GM21723 (cell line): ENCODE results near the gene KCNA2.

ENCODE experiments used
- ATAC-seq: cut with Tn5 transposase; IDR thresholded peaks from one replicate; pipeline ENCODE4 v1.9.1; 2021; ENCODE audit warnings: mild to moderate bottlenecking, moderate library complexity; ENCODE audit not compliant: unreplicated experiment

KCNA2 gene

DNA sequence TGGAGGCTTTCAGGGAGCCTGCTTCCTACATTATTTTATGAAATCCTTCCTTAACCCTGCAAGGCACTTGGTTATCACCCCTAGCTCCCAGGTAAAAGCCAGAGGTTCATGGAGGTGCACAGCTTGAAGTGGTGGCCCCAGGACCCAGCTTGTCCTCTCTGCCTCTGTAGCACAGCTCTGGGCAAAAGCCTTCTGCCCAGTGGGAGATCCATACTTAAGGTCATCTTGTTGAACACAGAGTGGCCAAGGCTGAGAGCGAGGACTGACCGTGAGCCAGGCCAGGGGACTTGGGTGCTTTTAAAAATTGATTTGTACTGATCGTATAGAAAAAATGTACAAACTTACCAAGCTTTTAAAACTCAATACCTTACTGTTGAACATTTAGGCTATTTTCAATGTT lies 33.4 kb downstream of the KCNA2 start:
- no peak for ATAC-seq

DNA sequence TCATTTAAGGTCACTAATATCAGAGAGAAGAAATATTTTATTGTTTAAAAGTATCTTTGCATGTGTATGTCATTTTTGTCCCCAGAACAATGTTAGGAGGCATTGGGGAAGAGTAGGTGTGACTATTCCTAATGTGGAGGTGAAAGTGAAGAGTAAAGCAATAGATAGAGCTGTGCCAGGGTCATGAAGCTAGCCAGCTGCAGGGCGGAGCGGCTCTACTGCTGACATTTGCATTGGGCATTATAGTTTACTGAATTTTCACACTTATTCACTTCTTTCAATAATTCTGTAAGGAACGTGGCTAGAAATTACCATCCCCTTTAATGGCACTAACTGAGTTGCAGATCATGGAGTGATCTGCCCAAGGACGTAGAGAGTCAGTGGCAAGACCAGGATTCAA lies 35.3 kb downstream of the KCNA2 start:
- no peak for ATAC-seq

DNA sequence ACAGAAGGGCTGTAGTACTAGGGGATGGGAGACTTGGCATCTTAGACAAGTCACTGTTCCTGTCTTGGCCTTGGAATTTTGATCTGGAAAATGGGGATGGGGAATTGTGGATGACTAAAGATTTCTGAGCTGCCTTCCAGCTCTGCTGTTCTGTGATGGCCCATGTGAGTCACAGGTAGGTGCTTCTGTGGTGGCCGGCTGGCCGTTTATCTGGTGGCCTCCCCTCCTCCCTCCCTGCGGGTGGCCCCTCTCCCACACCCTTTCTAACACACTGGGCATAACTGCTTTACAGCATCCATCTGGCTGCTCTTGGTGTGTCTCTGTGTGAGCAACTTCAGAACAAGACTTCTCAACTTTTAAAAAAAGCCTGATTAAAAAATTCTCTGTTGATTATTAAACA lies 35.9 kb downstream of the KCNA2 start:
- ATAC-seq, result no peak

DNA sequence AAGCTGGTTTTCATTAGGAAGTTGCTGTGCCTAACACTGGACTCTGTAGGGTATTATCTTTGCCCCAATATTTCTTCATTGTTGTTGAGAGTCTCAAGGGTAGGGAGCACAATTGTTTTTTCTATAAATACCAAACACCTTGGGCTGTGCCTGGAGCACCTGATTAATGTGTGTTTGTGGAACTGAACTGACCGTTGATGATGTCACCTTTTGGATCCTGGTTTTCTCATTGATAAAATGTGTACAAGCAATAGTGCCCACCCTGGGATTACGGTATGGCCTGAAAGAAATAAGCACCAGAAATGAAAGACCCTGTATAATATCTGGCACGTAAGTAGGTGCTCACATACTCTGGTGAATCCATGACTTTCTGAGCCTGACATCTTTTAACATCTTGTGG lies 39.3 kb downstream of the KCNA2 start:
- no peak for ATAC-seq

DNA sequence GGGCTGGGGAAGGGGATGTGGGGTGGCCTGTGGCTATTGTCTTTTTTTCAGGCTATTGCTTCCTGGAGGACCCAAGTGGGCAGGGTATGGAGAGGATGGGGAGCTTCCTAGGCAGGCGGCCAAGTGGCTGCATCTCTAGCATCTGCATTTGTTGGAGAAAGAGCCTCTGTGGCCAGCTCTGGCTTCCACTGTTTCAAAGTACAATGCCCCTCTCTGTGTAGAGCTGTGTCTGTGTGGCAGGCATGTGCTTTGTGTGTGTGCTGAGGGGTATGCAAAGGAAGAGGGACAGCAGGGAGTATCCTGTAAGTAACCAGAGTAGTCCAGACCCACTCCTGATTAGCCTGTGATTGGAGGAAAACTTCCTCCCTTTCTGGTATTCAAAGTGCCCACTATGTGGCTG lies 40.6 kb downstream of the KCNA2 start:
- ATAC-seq, result no peak

DNA sequence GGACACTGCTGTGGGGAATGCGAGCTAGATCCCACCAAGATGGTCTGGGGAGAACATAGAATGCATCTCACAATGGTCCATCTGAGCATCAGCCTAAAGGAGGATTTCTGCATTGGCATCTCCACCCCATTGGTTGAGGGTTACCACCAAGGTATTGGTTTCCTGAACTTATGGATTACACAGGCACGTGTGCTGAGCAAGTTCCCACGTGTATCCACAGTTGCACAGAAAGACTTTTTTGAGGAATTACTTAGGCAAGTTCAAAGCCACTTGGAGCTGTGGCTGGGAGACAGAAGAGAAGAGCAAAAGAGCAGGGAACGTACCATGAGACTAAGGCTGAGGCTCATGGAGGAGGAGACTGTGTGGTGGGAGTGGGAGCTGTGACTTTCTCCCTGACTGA lies 43.1 kb downstream of the KCNA2 start:
- no peak for ATAC-seq

DNA sequence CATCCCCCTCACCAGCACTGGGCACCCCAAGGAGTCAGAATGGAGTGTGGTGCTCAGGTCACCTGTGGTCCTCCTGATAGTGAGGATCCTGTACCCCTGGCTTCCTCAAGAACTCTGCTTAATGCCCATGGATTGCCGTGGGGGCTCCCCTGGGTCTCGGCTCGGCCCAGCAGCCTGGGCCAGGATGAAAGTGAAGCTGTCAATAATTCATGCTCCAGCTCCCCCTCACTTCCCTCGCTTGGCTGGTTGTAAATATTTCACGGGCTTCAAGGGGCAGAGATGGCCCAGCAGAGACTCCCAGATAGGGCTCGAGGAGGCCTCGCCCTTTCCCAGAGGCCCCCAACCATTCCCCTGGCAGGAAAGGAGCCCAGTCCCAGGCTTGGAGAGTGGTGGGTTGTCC lies 44.6 kb downstream of the KCNA2 start:
- no peak for ATAC-seq

DNA sequence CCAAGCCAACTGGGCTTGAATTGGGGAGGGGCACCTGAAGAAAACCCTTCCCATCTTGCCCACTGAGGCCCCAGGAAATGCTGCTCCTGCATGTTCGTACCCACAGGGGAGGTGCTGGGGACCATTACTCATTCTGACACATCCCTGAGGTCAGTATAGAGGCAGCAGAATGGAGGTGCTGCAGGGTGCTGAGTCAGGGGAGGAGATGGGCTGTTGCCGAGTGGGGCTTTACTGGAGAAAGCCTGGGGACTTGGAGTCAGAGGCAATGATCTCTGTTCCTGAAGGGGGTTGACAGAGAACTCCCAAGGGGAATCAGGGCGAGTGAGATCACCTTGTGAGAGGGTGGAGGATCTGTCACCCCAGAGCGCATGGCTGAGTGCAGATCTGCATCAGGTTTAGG lies 47.0 kb downstream of the KCNA2 start:
- no peak for ATAC-seq

DNA sequence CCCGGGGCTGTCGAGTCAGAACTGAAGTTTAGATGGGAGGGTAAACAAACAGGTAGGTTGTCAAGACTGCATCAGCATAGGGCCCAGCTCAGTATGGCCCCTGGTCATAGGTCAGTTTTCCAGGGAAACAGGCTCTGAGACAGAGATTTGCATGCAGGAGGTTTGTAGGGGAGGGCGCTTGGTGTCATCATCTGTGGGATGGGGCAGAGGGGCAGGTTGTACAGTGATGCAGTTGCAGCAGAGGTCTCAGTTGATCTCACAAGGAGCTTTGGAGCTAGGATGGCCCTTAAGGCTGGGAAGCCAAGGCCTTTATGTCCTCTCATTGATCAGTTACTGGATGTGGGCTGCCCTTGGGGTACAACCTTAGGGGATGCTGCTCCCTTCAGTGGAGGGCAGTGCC lies 48.7 kb downstream of the KCNA2 start:
- ATAC-seq, result no peak

DNA sequence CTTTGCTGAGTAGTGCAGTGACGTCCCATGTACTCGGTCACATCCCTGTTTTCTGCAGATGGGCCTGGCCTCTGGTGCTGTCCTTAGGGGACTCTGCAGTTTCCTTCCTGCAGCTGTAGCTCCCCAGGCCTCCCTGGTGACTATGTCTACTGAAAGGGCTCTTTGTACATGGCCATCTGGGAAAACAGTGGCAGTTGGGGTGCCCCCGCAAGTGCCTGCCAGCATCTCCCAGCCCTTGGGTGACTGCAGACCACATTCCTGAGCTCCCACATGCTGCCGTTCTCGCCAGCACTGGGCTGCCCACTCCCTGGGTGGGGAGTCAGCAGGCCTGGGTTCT lies 49.7 kb downstream of the KCNA2 start:
- ATAC-seq, result no peak

DNA sequence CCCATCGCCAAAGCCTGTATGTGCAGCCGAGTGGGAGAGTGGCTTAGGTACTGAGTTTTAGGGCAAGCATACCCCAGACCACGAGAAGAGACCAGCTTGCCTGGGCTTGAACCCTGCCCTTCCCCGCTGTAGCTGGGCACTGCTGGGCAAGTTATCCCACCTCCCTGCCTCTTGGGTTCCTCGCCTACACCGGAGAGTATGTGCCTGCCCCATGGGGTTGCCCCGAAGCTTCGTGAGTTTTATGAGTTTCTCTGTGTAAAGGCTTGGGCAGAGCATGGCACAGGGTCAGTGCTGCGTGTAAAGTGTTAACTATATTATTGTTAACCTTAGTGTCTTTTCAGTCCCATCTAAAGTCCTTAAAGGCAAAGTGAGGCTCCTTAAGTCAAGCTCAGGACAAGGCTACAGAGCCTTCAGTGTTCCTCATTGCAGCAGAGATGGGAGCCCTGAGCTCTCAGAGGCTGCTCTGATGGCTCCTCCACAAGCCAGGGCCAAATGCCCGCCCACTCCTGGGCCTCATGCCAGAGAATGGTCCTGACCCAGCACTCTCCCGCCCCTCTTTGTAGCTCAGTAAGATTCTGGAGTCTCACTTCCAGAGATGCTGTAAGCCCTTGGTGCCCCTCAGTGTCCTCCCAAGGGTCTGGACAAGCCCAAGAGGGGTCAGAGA lies 50.2 kb downstream of the KCNA2 start:
- ATAC-seq, result no peak

DNA sequence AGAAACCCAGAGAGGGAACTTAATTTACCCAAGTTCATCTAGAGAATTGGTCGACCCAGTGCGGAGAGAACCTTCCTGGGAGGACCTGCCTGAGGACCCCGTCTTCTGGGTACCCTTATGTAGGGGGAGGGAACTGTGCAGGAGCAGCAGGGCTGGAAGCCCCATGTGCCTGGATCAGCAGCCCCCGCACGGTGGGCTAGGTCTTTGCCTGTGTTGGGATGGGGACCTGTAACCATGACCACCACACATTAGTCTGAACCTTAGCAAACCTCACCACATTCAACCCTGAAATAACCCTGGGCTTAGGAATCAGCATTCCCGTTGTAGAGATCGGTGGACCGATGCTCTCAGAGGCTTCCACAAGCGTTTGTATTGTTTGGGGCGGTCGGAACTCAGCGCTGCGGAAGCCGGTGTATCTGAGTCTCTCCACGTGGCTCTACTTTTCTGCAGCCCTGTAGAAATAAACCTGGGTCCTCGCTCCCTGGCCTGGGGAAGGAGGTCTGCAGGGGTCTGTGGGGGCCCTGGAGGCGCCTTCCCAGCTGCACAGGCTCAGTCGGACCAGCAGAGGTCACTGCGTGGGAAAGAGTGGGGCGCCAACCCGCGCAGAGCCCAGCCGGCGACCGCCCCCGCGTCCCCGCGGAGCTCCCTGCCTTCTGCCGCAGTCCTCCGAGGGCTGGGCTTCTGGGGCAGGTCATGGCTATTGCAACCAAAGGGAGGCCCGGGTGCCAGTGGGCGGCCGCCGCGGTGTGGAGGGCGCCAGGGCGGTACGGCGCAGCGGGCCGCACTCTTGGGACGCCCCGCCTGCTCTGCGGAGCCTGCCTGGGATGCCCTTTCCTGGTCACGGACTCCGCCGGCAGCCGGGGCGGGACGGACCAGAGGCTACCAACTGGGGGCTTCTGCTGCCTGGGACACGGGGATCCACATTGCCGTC lies 51.0 kb downstream of the KCNA2 start:
- ATAC-seq, result no peak

DNA sequence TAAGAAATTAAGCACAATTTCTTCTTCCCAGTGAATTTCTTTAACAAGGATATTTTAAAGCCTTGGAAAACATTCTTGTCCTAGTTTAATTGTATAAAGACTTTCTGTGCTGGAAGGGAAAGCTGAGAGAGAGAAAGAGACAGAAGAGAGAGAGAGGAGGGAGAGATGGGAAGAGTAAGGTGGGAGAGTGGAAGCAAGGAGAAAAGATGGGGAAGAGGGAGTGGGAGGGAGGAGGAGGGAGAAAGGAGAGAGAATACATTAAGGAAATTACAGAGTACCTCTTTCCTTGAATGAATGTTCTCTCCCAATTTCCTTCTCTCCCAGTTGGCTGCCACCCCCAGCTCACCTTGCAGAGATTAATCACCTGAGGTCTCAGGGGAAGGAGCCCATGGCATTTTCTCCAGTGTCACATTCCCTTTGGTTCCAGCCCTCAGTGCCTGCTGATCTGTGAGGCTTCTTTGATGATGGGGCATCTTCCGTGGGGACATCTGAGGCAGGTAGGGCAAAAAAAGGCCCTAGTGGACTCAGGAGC lies 54.8 kb downstream of the KCNA2 start:
- ATAC-seq, result no peak

DNA sequence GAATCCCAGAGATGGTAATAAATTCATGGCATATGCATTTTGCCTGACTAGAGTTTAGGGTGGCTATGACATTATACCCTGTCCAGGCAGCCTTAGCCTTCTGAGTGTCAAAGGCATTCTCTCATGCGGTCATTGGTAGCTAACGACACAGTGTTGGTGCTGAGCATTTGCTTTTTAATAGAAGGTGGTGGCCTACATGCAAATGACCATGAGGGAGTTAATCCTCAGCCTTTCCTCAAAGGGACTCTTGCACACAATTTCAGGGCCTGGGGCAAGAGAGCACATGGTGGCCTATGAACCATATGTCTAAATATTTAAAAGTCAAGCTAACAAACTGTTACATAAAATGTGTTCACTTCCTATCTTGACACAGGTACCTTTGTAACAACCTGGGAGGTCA lies 56.3 kb downstream of the KCNA2 start:
- no peak for ATAC-seq

DNA sequence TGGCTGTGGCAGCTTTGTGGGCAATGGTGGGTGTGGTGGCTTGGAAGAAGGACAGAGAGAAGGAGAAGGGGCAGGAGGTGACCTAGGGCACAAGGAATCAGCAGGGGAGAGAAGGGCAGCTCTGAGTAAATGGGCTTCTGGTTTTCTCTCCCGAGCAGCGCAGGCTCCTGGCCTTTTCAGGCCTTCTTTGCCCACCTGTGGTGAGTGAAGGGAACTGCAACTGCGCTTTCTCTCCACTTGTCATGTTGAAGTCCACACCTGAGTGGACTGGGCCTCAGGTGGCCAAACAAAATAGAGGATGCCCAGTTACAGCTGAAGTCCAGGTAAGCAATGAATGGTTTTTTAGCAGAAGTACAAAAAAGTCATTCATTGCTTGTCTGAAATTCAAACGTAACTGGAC lies 57.8 kb downstream of the KCNA2 start:
- ATAC-seq, result no peak

DNA sequence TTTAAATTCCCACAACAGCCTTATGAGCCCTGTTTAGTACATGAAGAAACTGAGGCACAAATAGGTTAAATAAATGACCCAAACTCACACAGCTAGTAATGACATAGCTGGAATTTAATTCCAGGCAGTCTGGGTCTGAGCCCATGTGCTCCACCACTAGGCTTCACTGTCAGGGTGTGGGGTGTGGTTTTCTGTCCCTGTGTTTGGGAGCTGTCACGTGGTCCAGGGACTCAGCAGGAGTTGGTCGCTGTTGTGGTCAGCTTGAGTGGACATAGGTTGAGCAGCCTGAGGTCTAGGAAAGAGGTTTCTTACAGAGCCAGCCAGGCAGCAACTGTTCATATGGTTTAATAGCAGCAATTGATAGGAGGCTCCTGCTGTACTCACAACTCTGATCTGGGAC lies 59.1 kb downstream of the KCNA2 start:
- no peak for ATAC-seq

DNA sequence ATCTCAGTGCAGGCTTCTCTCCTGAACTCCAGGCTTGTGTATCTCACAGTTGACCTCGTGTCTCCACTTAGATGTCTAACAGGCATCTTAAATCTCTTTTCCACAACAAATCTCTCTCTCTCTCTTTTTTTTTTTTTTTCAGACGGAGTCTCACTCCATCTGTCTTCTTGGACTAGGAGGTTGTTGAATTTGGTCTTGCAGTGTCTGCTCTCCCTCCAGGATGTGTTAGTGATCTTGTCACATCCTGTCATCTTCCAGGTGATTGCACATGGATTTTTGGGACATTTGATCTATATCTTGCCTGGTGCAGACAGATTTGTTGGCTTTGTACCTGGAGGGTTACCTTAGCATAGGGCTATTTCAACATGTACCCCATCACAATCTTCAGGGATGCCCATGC lies 60.7 kb downstream of the KCNA2 start:
- ATAC-seq, result no peak

DNA sequence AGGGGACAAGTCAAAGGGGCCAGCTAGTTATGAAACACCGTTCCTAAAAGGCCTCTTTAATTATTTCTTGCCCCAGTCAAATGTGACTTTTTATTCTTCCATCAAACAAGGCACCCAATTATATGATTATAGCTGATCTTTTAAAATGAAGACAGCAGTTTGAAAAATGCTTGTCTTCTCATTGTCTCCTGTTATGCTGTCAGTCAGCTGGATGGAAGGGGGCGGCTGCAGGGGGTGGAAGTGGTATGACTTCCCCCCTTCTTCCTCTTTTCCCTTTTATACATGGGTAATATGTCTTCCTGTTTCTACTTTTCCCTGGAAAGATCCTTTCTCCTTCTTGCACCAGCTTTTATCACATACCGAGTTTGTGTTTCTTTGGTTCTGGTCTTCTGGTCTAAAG lies 61.4 kb downstream of the KCNA2 start:
- ATAC-seq, result no peak
